NCI-H1694 treated with DMSO at 0.1 percent for 48 hours (cell line): ENCODE results near the gene USP9X.
"Not testable (repeated sequence)": the region's sequence is repeated elsewhere in the genome, so short reads cannot be mapped to it uniquely, and the experiment has no call there.

Experiments used
- DNase-seq: peaks from one replicate; lab custom pipeline; 2025; lab: John Stamatoyannopoulos, UW

The USP9X gene

DNA sequence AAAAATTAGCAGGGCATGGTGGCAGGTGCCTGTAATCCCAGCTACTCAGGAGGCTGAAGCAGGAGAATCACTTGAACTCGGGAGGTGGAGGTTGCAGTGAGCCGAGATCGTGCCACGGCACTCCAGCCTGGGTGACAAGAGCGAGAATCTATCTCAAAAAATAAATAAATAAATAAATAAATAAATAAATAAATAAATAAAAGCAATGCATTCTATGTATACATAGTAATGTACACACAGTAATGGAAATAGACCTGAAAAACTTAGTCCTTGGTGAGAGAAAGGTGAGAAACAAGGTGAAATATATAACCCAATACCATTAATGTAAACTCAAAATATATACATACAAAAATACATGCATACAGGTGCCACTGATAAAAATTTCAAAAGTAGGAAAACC is 197.1 kb downstream of the USP9X start:
- DNase-seq: not testable (repeated sequence)

GRCh38 chrX:41285928-41286327 is 200.7 kb downstream of the USP9X start:
- not testable (repeated sequence) for DNase-seq
